ENCODE measurements around the gene KCNJ2. TPM values are rescaled to one million over a fixed set of nuclear protein-coding genes. Genes with fewer than 3 reads are reported as not detected.

KCNJ2 gene
- total and polyA plus RNA-seq, 4 donors: 0.47 to 2.7 (median 1.4) TPM

GRCh38 chr17:70136131-70136530, 33.2 kb upstream of the KCNJ2 start:
- no peak for TF ChIP-seq YY1 (IDR thresholded peaks at IDR 0.05)
- no peak for TF ChIP-seq REST (IDR thresholded peaks at IDR 0.05)
- no peak for TF ChIP-seq RXRA (IDR thresholded peaks at IDR 0.05)
- no peak for TF ChIP-seq NR2F2 (IDR thresholded peaks at IDR 0.05)
- TF ChIP-seq SP1 (IDR thresholded peaks at IDR 0.05): no peak
- no peak for TF ChIP-seq ZBTB33 (IDR thresholded peaks at IDR 0.05)
- TF ChIP-seq FOXA2 (IDR thresholded peaks at IDR 0.05): no peak
- no peak for TF ChIP-seq JUND (IDR thresholded peaks at IDR 0.05)
- TF ChIP-seq TAF1 (conservative IDR thresholded peaks at IDR 0.05): no peak
- Histone ChIP-seq H3K4me1 (ENCODE audit: control insufficient read depth in 4 of 4, insufficient read depth in 4 of 4, low read length in 3 of 4) (peaks cover 0 to 3% (median 0%) of the 10 kb centered on the region in 4 donors), H3K36me3 (ENCODE audit: control insufficient read depth in 4 of 4, insufficient read depth in 3 of 4, low read depth in 1 of 4, low read length in 3 of 4) (no peaks in the 10 kb centered on the region), H3K4me3 (ENCODE audit: low read depth in 1 of 3, low read length in 3 of 3) (no peak overlapping the region), H3K9ac (ENCODE audit: low read depth in 1 of 2, low read length in 2 of 2) (no peak overlapping the region), H3K27ac (ENCODE audit: low read depth in 1 of 2, low read length in 2 of 2) (no peak overlapping the region), H3K9me3 (ENCODE audit: control insufficient read depth in 4 of 4, low read length in 3 of 4) (peaks cover 0 to 5% (median 0%) of the 10 kb centered on the region in 4 donors), H3K27me3 (ENCODE audit: control insufficient read depth in 4 of 4, insufficient read depth in 4 of 4, low read length in 3 of 4) (no peaks in the 10 kb centered on the region)
- WGBS: 81% methylated on average over 5 of the region's 5 CpGs
- DNase-seq (ENCODE audit: low spot score): no peak

GRCh38 chr17:70137451-70138230, 31.7 kb upstream of the KCNJ2 start:
- WGBS: 29% methylated on average over 9 of the region's 9 CpGs
- H3K27me3 ChIP-seq (ENCODE audit: control insufficient read depth in 4 of 4, insufficient read depth in 4 of 4, low read length in 3 of 4): no peaks in the 10 kb centered on the region
- H3K4me3 ChIP-seq (ENCODE audit: low read depth in 1 of 3, low read length in 3 of 3): peak overlapping the region in 1 of 3 donors; percentile 4
- H3K9ac ChIP-seq (ENCODE audit: low read depth in 1 of 2, low read length in 2 of 2): no peak overlapping the region
- peaks cover 0 to 3% (median 0%) of the 10 kb centered on the region in 4 donors for H3K4me1 ChIP-seq (ENCODE audit: control insufficient read depth in 4 of 4, insufficient read depth in 4 of 4, low read length in 3 of 4)
- no peaks in the 10 kb centered on the region for H3K36me3 ChIP-seq (ENCODE audit: control insufficient read depth in 4 of 4, insufficient read depth in 3 of 4, low read depth in 1 of 4, low read length in 3 of 4)
- H3K27ac ChIP-seq (ENCODE audit: low read depth in 1 of 2, low read length in 2 of 2): no peak overlapping the region
- peaks cover 0 to under 1% (median 0%) of the 10 kb centered on the region in 4 donors for H3K9me3 ChIP-seq (ENCODE audit: control insufficient read depth in 4 of 4, low read length in 3 of 4)
- no peak for TF ChIP-seq RXRA (IDR thresholded peaks at IDR 0.05)
- no peak for TF ChIP-seq HNF4G (IDR thresholded peaks at IDR 0.05)
- no peak for TF ChIP-seq TAF1 (conservative IDR thresholded peaks at IDR 0.05)
- TF ChIP-seq ZBTB33 (IDR thresholded peaks at IDR 0.05): no peak
- no peak for TF ChIP-seq NR2F2 (IDR thresholded peaks at IDR 0.05)
- TF ChIP-seq REST (IDR thresholded peaks at IDR 0.05): no peak
- no peak for TF ChIP-seq MAX (IDR thresholded peaks at IDR 0.05)
- DNase-seq (ENCODE audit: low spot score): no peak
